ENCODE results near the gene CHID1. TPM values are rescaled to one million over a fixed set of nuclear protein-coding genes. Genes with fewer than 3 reads are reported as not detected.

The CHID1 gene
- total and polyA plus RNA-seq, 2 of the 8 experiments (the other 6 are each of a cell fraction or from before 2014, with no cell fraction given) = 81.2 to 88.5 TPM

GRCh38 chr11:913043-913442, 2.4 kb upstream of the CHID1 start:
- Histone ChIP-seq H3K4me1 (replicated peaks in 1 of 4; ENCODE audit: control insufficient read depth in 3 of 4, insufficient read depth in 4 of 4, low read length in 3 of 4) (peaks cover 0 to 14% (median 6%) of the 10 kb centered on the region in 4 experiments; a peak in 6 of 7 replicates), H3K9me3 (ENCODE audit: insufficient read depth in 2 of 2, low read depth in 1 of 2, low read length in 1 of 2) (no peaks in the 10 kb centered on the region), H3K36me3 (ENCODE audit: control insufficient read depth in 2 of 4, insufficient read depth in 4 of 4, low read length in 3 of 4) (no peaks in the 10 kb centered on the region), H3K79me2 (ENCODE audit: control insufficient read depth in 1 of 2, insufficient read depth in 2 of 2, low read length in 2 of 2) (peaks cover 0 to 23% of the 10 kb centered on the region in 2 experiments; a peak in 3 of 4 replicates), H4K8ac (ENCODE audit: extremely low read depth, insufficient read depth, low read length) (no peak overlapping the region), H3K23me2 (ENCODE audit: low read depth, low read length) (peaks cover 15% of the 10 kb centered on the region), H3K56ac (replicated peaks; ENCODE audit: insufficient read length, low read depth, low read length) (no peak overlapping the region), H3K9ac (replicated peaks in 1 of 4; ENCODE audit: extremely low read depth in 1 of 4, low read depth in 3 of 4, low read length in 3 of 4) (no peak overlapping the region), H3K27ac (ENCODE audit: low read depth, low read length) (no peak overlapping the region), H2BK12ac (ENCODE audit: low read depth, low read length) (no peak overlapping the region), H3K79me1 (ENCODE audit: low read depth, low read length) (peaks cover 15% of the 10 kb centered on the region), H4K20me1 (replicated peaks in 1 of 2; ENCODE audit: control insufficient read depth in 1 of 2, insufficient read depth in 2 of 2, low read length in 2 of 2) (peaks cover 0 to 4% of the 10 kb centered on the region in 2 experiments), H2BK5ac (ENCODE audit: low read depth, low read length) (no peak overlapping the region), H3K27me3 (replicated peaks in 1 of 4; ENCODE audit: control insufficient read depth in 3 of 4, extremely low read depth in 1 of 4, insufficient read depth in 3 of 4, low read length in 3 of 4) (no peaks in the 10 kb centered on the region), H2AFZ (ENCODE audit: low read length) (no peak overlapping the region), H2BK20ac (ENCODE audit: low read length) (no peak overlapping the region), H3K4ac (replicated peaks; ENCODE audit: insufficient read length, low read depth, low read length) (no peak overlapping the region), H3K18ac (ENCODE audit: extremely low read depth, low read length) (no peak overlapping the region), H2AK5ac (ENCODE audit: low read depth, low read length) (no peak overlapping the region), H3K14ac (ENCODE audit: insufficient read length) (no peak overlapping the region), H2BK120ac (replicated peaks; ENCODE audit: low read depth, low read length) (no peak overlapping the region), H4K5ac (ENCODE audit: insufficient read length, low read depth, low read length) (no peak overlapping the region), H3K23ac (ENCODE audit: insufficient read length) (no peak overlapping the region), H2BK15ac (ENCODE audit: low read length) (no peak overlapping the region), H3K4me2 (ENCODE audit: insufficient read depth in 1 of 2, low read depth in 2 of 2, low read length in 2 of 2) (no peak overlapping the region), H4K91ac (replicated peaks; ENCODE audit: insufficient read length, low read length) (no peak overlapping the region), H3K4me3 (ENCODE audit: extremely low read depth in 1 of 4, insufficient read depth in 2 of 4, low read depth in 3 of 4, low read length in 4 of 4) (no peak overlapping the region)
- WGBS, 2 experiments (ENCODE audit: extremely low coverage in 1 of 2, insufficient coverage in 1 of 2, insufficient read length in 1 of 2, insufficient replicate concordance in 2 of 2, low coverage in 1 of 2, low lambda C conversion rate in 2 of 2, missing lambda C conversion rate in 1 of 2) = 88% methylated on average over 4 of the region's 4 CpGs; no CpG with 5 or more reads in 1 of the 2 experiments
- TF ChIP-seq USF2 (IDR thresholded peaks at IDR 0.05; ENCODE audit: low read length) (no peak), EZH2 (IDR thresholded peaks at IDR 0.05; ENCODE audit: low read depth, low read length, severe bottlenecking) (no peak), SAP30 (IDR thresholded peaks at IDR 0.05; ENCODE audit: insufficient read depth, insufficient replicate concordance, low read length) (no peak), TAF1 (IDR thresholded peaks at IDR 0.05; ENCODE audit: low read depth, low read length) (no peak), SIRT6 (IDR thresholded peaks at IDR 0.05; ENCODE audit: low read length) (no peak)
- FAIRE-seq (no peak), DNase-seq (ENCODE audit: low read depth in 1 of 2, low spot score in 2 of 2) (no peak)
- POLR2A ChIA-PET (ENCODE audit: partially characterized antibody) = no interaction called here
- CTCF ChIA-PET (ENCODE audit: partially characterized antibody) = interaction anchor here (2.4 kb wide), 1 partner anchor 12 kb away, joined by 10 read pairs; the partner anchor contains the start of gene AP2A2
